Astrocyte (in vitro differentiated cells and primary cell): ENCODE results near the gene CSNK1D. TPM values are rescaled to one million over a fixed set of nuclear protein-coding genes. Genes with fewer than 3 reads are reported as not detected.
A peak's percentile ranks its signal among the peaks of the same experiment; 100 is the strongest.

ENCODE experiments used
- DNase-seq: peaks from one replicate; pipeline ENCODE4 v3.0.0-alpha.2; 2010; ENCODE audit warnings: low read depth
- FAIRE-seq: peaks from 2 replicates; lab custom pipeline; 2011; peaks lifted over from hg19 to GRCh38; lab: Jason Lieb, UNC
- H2AFZ ChIP-seq: 2 replicates; pipeline ENCODE4 v1.6.0; 2012; ENCODE audit warnings: low read depth, low read length, inconsistent platforms
- H3K27ac ChIP-seq: 2 replicates; pipeline ENCODE4 v1.5.1; 2011; ENCODE audit warnings: low read depth, low read length, inconsistent platforms
- H3K27me3 ChIP-seq: 2 replicates; pipeline ENCODE4 v1.6.0; 2011; ENCODE audit warnings: low read length, inconsistent platforms; ENCODE audit not compliant: insufficient read depth
- H3K36me3 ChIP-seq: 2 replicates; pipeline ENCODE4 v1.5.1; 2011; ENCODE audit warnings: low read length, inconsistent platforms; ENCODE audit not compliant: insufficient read depth
- H3K4me1 ChIP-seq: 2 replicates; pipeline ENCODE4 v1.5.1; 2011; ENCODE audit warnings: low read length, inconsistent platforms; ENCODE audit not compliant: insufficient read depth
- H3K4me2 ChIP-seq: 2 replicates; pipeline ENCODE4 v1.6.0; 2012; ENCODE audit warnings: low read length, inconsistent platforms
- H3K4me3 ChIP-seq: 2 replicates; pipeline ENCODE4 v1.5.1; 2011; ENCODE audit warnings: low read depth, mild to moderate bottlenecking, low read length, inconsistent platforms; ENCODE audit not compliant: insufficient read depth
- H3K79me2 ChIP-seq: 2 replicates; pipeline ENCODE4 v1.6.0; 2012; ENCODE audit warnings: mild to moderate bottlenecking, low read length, inconsistent platforms; ENCODE audit not compliant: insufficient read depth
- H3K9ac ChIP-seq: 2 replicates; pipeline ENCODE4 v1.6.0; 2012; ENCODE audit warnings: mild to moderate bottlenecking, low read length, inconsistent platforms
- H3K9me3 ChIP-seq: 2 replicates; pipeline ENCODE4 v1.5.1; 2012; ENCODE audit warnings: low read depth, mild to moderate bottlenecking, low read length, inconsistent platforms; ENCODE audit not compliant: insufficient read depth
- H4K20me1 ChIP-seq: 2 replicates; pipeline ENCODE4 v1.6.0; 2012; ENCODE audit warnings: low read length, inconsistent platforms; ENCODE audit not compliant: insufficient read depth
- H3K27ac Mint-ChIP-seq: one replicate; pipeline ENCODE4 v1.8.0; 2021; ENCODE audit warnings: mild to moderate bottlenecking, mixed read lengths; ENCODE audit not compliant: unreplicated experiment
- H3K27me3 Mint-ChIP-seq: one replicate; pipeline ENCODE4 v1.8.0; 2021; ENCODE audit warnings: low read depth, mixed read lengths; ENCODE audit not compliant: unreplicated experiment
- H3K36me3 Mint-ChIP-seq: one replicate; pipeline ENCODE4 v1.8.0; 2021; ENCODE audit warnings: low read depth, mixed read lengths; ENCODE audit not compliant: unreplicated experiment
- H3K4me1 Mint-ChIP-seq: one replicate; pipeline ENCODE4 v1.8.0; 2021; ENCODE audit warnings: low read depth, mixed read lengths; ENCODE audit not compliant: unreplicated experiment
- H3K4me3 Mint-ChIP-seq: one replicate; pipeline ENCODE4 v1.8.0; 2021; ENCODE audit warnings: mild to moderate bottlenecking, moderate library complexity, mixed read lengths; ENCODE audit not compliant: unreplicated experiment
- H3K9me3 Mint-ChIP-seq: one replicate; pipeline ENCODE4 v1.8.0; 2021; ENCODE audit warnings: mild to moderate bottlenecking, mixed read lengths; ENCODE audit not compliant: unreplicated experiment
- CTCF ChIP-seq: IDR thresholded peaks from 2 replicates; pipeline ENCODE4 v1.5.1; 2011; ENCODE audit warnings: low read depth, mild to moderate bottlenecking, inconsistent platforms, low read length, moderate library complexity; ENCODE audit not compliant: insufficient read depth
- EZH2 ChIP-seq: IDR thresholded peaks from 2 replicates; pipeline ENCODE4 v1.6.1; 2012; ENCODE audit warnings: mild to moderate bottlenecking, low read length, inconsistent platforms; ENCODE audit not compliant: insufficient read depth
- total RNA-seq: library from RNA; stranded (reverse); gene quantifications from 2 replicates; pipeline ENCODE4 v1.2.1, GENCODE V29; 2021

The CSNK1D gene
- total RNA-seq, 1 donor from 2014 or later, result 153 TPM

GRCh38 chr17:82266142-82266541 is 7.4 kb downstream of the CSNK1D start:
- H3K4me3 Mint-ChIP-seq, result peak overlapping the region; percentile 54
- TF ChIP-seq EZH2, result no peak
- no peak for TF ChIP-seq CTCF
- H3K4me1 Mint-ChIP-seq, result peaks cover 46% of the 10 kb centered on the region
- peak overlapping the region; percentile 83 for H3K27ac Mint-ChIP-seq
- no peaks in the 10 kb centered on the region for H3K27me3 Mint-ChIP-seq
- peaks cover 45% of the 10 kb centered on the region for H3K36me3 ChIP-seq
- FAIRE-seq, result no peak
- peaks cover 22% of the 10 kb centered on the region for H3K36me3 Mint-ChIP-seq
- no peak overlapping the region for H2AFZ ChIP-seq
- peak overlapping the region; percentile 76 for H3K4me2 ChIP-seq
- H3K79me2 ChIP-seq, result peaks cover 99% of the 10 kb centered on the region
- H4K20me1 ChIP-seq, result peaks cover 98% of the 10 kb centered on the region
- H3K9me3 ChIP-seq, result no peaks in the 10 kb centered on the region
- no peaks in the 10 kb centered on the region for H3K9me3 Mint-ChIP-seq
- H3K4me1 ChIP-seq, result peaks cover 24% of the 10 kb centered on the region
- peak overlapping the region; percentile 23 for H3K27ac ChIP-seq
- no peak for DNase-seq
- no peak overlapping the region for H3K4me3 ChIP-seq
- no peak overlapping the region for H3K9ac ChIP-seq
- H3K27me3 ChIP-seq, result no peaks in the 10 kb centered on the region

- H3K79me2 ChIP-seq, result peaks cover 99% of the 10 kb centered on the region
- Mint-ChIP-seq H3K9me3 (no peaks in the 10 kb centered on the region), H3K27me3 (no peaks in the 10 kb centered on the region), H3K27ac (no peak overlapping the region), H3K4me3 (no peak overlapping the region), H3K36me3 (peaks cover 15% of the 10 kb centered on the region), H3K4me1 (peaks cover 30% of the 10 kb centered on the region)
- TF ChIP-seq EZH2, result no peak
- no peak for TF ChIP-seq CTCF
- FAIRE-seq (no peak), DNase-seq (no peak)
- no peak overlapping the region for H3K27ac ChIP-seq
- no peaks in the 10 kb centered on the region for H3K27me3 ChIP-seq
- peaks cover 67% of the 10 kb centered on the region for H3K36me3 ChIP-seq
- H3K4me1 ChIP-seq, result peaks cover 21% of the 10 kb centered on the region
- no peak overlapping the region for H3K4me3 ChIP-seq
- H3K4me2 ChIP-seq, result no peak overlapping the region
- H3K9ac ChIP-seq, result no peak overlapping the region
- H4K20me1 ChIP-seq, result peaks cover 98% of the 10 kb centered on the region
- H2AFZ ChIP-seq, result no peak overlapping the region
- H3K9me3 ChIP-seq, result no peaks in the 10 kb centered on the region
Measured at GRCh38 chr17:82263641-82264040, 9.9 kb downstream of the CSNK1D start.

GRCh38 chr17:82262344-82262743 is 11.2 kb downstream of the CSNK1D start:
- H3K4me3 Mint-ChIP-seq, result no peak overlapping the region
- H3K36me3 ChIP-seq, result peaks cover 75% of the 10 kb centered on the region

More at GRCh38 chr17:82262344-82262743, 11.2 kb downstream of the CSNK1D start:
- Mint-ChIP-seq H3K36me3 (peaks cover 17% of the 10 kb centered on the region), H3K4me1 (peaks cover 20% of the 10 kb centered on the region), H3K9me3 (no peaks in the 10 kb centered on the region), H3K27me3 (no peaks in the 10 kb centered on the region), H3K27ac (no peak overlapping the region)
- FAIRE-seq, result no peak
- Histone ChIP-seq H3K9me3 (no peaks in the 10 kb centered on the region), H3K4me2 (no peak overlapping the region), H3K27me3 (no peaks in the 10 kb centered on the region), H4K20me1 (peaks cover 98% of the 10 kb centered on the region), H3K4me1 (peaks cover 11% of the 10 kb centered on the region), H3K27ac (no peak overlapping the region), H3K79me2 (peaks cover 100% of the 10 kb centered on the region), H2AFZ (no peak overlapping the region), H3K9ac (no peak overlapping the region), H3K4me3 (no peak overlapping the region)
- TF ChIP-seq EZH2, result no peak
- TF ChIP-seq CTCF, result no peak
- no peak for DNase-seq
